A204.1 (cell line): ENCODE results near the gene PPP2R3A.

ENCODE experiments used
- FAIRE-seq: peaks from 2 replicates; lab custom pipeline; 2012; peaks lifted over from hg19 to GRCh38; lab: Jason Lieb, UNC

PPP2R3A gene

DNA sequence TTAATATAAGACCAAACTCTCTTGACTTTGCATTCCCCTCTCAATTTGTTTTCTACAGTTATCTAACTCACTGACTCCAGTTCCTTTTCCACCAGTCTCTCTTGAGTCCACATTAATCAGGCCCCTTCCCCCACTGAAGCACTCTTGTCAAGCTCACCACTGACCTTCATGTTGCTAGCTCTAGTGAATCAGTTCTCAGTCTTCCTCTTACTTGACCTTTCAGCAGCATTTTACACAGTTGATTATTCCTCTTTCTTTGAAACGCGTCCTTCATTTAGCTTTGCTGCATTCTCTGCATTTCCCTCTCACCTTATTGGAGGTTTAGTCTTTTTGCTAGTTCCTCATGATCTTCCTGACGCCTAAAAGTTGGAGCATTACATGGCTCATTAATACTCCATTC is 8.3 kb downstream of the PPP2R3A start:
- FAIRE-seq: no peak

DNA sequence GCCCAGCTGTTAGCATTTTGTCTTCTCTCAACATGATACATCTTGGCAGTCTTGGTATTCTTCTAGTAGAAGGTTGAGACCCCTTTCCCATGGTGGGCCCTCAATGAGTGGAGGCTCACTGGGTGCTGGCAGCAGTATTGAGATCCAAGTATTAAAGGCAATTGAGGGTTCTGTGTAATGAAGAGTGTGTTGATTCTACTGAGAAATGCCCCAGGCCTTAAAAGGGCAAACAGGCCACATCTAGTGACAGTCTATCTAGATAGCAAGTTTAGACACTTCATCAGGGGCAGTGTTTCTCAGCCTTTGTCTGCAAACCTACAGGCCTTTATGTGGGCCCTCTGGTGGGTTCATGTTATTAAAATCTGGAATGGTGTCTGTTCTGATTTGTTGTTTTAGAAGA is 9.5 kb downstream of the PPP2R3A start:
- FAIRE-seq: no peak

GRCh38 chr3:135975536-135975935 is 10.0 kb downstream of the PPP2R3A start:
- FAIRE-seq: peak; percentile 14

DNA sequence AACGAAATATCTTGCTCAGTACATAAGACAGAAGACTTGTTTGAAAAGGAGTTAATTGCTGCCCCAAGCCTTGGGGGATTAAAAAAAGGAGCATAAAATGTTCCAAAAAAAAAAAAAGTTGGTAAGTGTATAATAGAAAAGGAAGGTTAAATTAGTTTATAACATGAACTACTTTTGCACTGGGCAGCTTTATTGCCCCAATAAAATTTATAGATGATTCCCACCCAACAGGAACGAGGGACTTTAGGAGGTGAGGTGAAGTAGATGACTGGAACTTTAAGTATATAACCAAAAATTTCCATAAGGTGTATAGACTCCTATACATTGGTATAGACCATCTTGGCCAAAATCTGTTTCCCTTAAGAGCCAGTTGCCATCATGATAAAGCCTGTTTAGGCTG is 14.8 kb downstream of the PPP2R3A start:
- FAIRE-seq: no peak

DNA sequence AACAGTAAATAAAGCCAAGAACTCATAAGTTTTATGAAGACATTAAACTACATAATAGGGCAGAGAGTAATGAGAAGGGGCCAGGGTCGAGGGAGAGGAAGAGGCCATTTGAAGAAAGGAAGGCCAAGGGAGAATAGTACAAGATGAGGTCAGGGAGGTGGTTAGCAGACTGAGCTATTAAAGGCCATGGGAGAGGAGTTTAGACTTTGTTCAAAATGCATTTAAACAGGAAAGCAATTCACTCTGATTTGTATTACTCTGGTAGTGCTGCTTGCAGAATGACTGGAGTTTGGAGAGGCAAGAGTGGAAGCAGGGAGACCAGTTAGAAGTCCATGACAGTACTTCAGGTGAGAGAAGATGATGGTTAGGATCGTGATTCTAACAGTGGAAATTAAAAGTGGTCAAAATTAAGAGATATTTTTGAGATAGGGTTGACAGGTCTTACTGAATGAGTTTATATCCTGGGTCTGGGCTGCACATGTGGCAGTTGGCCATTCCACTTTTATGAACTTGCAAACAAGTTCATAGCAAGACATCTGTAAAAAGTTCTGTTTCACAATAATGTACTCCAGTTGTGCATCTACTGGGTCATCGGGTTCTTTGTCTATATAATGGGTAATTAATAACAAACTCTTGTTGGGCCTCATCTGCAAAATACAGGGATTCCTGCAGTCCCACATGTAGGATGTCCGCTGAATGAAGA is 16.3 kb downstream of the PPP2R3A start:
- FAIRE-seq: no peak

DNA sequence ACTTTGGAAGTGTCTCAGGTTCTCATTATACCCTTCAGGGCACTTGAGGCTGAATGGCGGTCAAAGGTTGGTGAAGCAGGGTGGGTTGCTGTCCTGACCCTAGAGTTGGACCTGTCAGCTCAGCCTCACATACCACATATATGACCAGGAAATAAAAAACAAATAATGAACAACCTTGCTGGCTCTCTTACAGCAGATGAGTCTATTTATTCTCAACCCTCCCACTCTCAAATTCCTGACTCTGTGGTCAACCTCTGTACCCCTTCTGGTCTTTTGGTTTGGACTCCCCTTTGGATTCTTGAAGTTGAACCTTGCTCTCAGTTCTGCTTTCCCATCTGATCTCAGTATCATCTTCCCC is 16.9 kb downstream of the PPP2R3A start:
- FAIRE-seq: no peak

GRCh38 chr3:135982922-135983581 is 17.5 kb downstream of the PPP2R3A start:
- FAIRE-seq: no peak

GRCh38 chr3:135987661-135988060 is 22.1 kb downstream of the PPP2R3A start:
- no peak for FAIRE-seq

DNA sequence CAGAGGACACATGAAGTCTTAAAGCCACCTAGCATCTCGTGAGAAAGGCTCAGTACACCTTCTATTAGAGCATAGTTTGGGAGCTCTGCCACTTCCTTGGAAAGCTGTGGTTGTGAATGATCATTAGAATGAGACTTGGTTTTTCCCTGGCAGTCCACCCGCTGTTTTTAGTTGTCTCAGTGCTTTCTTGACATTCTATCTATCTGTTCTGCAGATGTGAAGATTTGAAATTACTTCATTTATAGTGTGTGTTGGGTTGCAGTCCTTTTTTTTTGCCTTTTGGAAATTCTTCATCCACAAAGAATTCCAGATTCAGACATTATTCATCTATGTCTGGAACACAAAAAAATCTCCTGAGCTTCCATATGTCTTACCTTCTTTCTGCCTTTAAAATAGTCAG is 23.7 kb downstream of the PPP2R3A start:
- FAIRE-seq: no peak

DNA sequence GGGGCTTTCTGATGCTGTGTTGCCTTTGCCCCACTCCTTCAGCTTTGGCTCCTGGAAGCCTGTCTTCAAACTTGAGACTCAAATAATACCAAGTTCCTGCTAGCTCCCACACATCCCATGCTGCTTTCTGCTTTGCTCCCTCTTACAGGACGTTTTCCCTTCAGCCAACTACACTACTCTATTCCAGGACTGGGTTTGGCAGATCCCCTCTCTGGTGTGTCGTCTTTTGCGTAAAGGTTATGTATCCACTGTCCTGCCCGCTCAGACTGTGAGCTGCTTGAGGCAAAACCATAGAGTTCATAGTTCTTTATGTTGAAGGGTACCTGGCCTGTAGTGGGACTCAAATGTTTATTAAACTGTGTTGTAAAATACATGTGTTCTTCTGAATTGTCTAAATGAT is 25.4 kb downstream of the PPP2R3A start:
- no peak for FAIRE-seq

GRCh38 chr3:135991621-135992020 is 26.1 kb downstream of the PPP2R3A start:
- no peak for FAIRE-seq

- no peak for FAIRE-seq
Measured at GRCh38 chr3:135992072-135992471, 26.5 kb downstream of the PPP2R3A start.

DNA sequence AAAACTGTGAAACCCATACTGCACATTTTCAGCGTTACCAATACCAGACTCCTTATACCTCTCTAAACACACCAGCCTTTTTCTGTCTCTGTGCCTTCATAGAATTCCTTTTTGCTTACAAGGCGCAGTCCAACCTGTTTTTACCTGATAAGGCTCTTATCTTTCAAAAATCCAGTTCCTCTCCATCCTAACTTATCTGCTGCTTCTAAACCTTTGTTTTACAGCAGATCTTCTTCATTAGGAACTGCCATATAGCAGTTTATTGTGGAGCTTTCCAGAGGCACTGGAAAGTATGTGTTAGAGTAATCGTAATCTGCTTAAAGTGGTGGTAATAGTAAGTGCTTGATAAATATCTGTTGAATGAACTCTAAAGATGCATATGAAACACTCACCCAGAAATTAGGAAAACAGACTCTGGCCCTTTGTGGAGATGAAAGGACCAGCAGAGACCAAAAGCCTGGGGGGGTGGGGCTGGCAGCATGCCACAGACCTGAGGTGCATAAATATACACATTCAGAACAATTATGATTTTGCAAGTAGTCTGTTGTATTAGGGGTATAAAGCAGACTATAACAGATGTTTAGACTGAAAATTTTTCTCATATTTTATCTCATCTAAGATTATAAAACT is 29.3 kb downstream of the PPP2R3A start:
- no peak for FAIRE-seq

GRCh38 chr3:135995766-135996165 is 30.2 kb downstream of the PPP2R3A start:
- no peak for FAIRE-seq

DNA sequence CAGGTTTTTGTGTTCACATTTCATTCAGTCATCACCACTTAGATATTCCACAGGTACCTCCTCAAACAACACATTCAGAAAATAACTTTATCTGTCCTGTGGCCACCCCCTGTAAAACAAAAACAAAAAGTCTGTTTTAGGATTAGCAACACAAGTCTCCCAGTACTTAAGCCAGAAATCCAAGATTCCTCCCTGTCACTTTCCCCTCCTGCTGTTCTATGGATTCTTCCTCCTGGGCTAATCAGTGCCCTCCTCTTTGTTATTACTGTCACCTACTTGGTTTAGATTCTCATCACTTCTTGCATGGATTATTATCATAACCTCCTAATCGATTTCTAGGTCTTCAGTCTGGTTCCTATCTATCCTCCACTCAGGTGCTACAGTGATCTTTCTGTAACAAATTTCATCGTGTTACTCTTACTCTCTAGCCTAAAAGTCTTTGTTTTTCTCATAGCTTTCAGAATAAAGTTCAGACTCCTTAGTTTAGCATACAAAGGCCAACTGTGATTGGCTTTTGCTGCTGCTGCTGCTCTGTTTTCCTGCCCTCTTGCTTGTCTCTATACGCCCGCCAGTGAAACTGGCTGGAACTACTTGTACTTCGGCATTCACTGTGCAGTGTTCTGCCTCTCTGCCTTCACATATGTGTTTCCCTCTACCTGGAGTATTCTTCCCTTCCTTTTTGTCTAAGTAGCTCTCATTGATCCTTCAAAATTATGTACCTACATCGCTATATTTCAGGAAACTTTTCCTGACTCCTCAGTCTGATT is 32.2 kb downstream of the PPP2R3A start:
- no peak for FAIRE-seq

DNA sequence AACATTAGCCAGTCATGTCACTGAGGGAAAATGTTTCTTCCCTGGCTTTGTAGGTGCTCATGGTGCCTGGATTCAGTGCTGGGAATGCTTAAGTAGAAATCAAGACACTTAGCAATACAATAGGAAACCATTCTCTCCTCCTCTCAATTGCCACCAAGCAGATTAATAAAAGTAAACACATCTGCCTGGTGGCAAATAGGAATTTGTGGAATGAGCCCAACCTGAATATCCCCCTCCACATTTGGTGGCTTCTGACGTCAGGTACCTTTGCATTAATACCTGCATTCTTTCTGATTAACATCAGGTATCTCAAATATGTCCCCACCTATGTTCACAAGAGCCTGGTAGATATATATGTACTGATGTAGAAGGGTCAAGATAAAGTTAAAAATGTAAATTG is 42.7 kb downstream of the PPP2R3A start:
- FAIRE-seq: no peak

DNA sequence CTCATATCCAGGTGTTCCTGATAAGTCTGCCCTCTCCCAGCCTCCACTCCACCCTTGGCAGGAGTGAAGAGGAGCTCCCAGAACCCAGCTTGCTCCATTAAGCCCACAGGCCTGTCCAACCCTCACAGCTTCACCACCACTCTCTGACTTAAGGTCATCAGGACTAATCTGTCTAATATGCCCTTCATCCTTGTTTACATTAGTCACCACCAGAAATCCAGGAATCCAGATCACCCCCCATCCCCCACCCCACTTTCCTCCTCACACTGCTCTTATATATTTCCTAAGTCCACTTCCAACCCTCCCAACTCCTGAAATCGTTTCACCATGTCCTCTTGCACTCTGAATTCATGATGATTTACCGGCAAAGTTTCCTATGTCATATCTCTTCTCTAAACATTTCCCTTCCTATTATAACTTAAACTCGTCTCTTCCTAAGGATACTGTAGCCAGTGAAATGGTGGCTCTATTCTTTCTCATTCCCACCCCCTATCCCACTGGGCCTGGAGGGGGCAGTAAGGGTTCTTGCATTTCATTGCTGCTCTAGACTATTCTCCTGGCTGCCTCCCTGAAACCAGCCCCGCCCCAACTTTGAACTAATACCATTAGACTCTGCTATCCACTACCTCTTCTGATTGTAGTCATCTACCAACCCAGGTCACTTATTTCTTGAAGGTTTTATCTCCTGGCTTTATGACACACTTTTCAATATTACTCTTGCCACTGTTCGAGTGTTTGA is 43.4 kb downstream of the PPP2R3A start:
- FAIRE-seq: no peak

- FAIRE-seq: no peak
Measured at GRCh38 chr3:136018876-136019275, 53.3 kb downstream of the PPP2R3A start.

DNA sequence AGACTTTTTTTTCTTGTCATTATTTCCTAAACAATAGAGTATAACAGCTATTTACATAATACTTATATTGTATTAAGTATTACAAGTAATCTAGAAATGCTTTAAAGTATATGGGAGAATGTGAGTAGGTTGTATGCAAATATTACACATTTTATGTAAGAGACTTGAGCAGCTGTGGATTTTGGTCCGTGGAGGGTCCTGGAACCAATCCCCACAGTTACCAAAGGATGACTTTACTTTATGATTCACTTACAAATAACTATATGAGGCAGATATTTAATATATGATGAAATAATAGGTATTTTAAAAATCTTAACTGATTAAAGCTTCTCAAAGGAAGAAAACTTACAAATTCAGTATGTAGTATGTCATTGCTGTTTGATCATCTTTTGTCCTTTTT is 56.3 kb downstream of the PPP2R3A start:
- no peak for FAIRE-seq

DNA sequence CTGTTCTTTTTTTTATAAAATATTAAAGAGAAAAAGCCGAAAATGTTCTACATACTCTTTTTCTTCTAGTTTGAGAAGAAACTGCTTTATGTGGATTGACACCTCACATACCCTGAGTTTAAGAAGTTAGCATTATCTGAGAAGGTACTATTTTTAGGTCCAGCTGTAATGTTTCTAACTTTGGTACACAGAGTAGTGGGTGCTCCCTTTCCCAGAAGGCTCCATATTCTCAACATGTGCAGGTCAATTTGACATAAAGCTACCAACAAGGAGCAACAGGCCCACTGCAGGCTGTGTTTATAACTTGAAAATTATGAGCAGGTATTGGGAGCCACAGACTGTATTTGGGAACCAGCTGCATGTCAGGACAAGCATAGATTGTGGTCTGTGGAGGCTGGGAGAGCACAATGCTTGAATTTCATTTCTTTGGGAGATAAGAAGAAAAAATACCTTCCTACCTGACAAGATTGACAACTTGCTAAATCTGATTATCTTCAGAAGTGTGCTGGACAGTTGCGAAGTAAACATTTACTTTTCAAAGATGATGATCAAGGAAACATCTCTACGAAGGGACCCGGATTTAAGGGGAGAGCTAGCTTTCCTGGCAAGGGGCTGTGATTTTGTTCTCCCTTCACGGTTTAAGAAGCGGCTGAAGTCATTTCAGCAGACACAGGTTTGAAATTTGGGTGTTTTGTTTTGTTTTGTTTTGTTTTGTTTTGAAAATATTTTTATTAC is 57.2 kb downstream of the PPP2R3A start:
- no peak for FAIRE-seq

GRCh38 chr3:136023264-136023978 is 57.9 kb downstream of the PPP2R3A start:
- FAIRE-seq: no peak
